CD1c-positive myeloid dendritic cell (primary cell): ENCODE results near the gene CDK17.
"Not testable (repeated sequence)": the region's sequence is repeated elsewhere in the genome, so short reads cannot be mapped to it uniquely, and the experiment has no call there.

Source experiments
- DNase-seq: peaks from one replicate; pipeline ENCODE4 v3.0.0-alpha.2; 2016; ENCODE audit errors: extremely low spot score

Gene CDK17

DNA sequence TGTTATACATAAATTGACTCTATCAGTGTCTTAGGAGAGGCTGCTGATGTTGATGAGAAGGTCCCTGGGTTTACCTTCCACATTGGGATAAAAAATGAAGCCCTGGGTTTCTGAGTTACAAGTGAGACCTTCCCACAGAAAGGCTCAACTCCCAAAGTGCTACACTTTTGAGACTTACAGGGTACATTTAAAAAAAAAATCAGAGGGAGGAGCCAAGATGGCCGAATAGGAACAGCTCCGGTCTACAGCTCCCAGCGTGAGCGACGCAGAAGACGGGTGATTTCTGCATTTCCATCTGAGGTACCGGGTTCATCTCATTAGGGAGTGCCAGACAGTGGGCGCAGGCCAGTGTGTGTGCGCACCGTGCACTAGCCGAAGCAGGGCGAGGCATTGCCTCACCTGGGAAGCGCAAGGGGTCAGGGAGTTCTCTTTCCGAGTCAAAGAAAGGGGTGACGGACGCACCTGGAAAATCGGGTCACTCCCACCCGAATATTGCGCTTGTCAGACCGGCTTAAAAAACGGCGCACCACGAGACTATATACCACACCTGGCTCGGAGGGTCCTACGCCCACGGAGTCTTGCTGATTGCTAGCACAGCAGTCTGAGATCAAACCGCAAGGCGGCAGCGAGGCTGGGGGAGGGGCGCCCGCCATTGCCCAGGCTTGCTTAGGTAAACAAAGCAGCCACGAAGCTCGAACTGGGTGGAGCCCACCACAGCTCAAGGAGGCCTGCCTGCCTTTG lies 84.3 kb downstream of the CDK17 start:
- DNase-seq = not testable (repeated sequence)

DNA sequence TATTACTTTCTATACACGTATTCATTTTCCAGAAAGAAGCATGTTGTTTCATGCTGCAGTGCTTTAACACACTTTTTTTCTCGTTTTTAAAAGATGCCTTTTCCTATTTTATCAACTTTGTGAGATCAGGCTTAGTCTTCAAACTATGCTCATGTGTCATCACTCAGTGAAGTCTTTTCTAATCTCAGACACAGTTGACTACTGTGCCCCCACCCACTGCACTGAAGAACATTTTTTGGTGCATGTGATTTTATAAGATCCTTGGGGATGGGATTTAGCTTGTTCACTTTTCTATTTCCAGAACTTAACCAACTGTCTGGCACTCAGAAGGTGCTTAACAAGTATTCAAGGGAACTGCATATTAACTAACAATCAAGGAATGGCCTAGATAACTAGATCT lies 85.5 kb downstream of the CDK17 start:
- no peak for DNase-seq

DNA sequence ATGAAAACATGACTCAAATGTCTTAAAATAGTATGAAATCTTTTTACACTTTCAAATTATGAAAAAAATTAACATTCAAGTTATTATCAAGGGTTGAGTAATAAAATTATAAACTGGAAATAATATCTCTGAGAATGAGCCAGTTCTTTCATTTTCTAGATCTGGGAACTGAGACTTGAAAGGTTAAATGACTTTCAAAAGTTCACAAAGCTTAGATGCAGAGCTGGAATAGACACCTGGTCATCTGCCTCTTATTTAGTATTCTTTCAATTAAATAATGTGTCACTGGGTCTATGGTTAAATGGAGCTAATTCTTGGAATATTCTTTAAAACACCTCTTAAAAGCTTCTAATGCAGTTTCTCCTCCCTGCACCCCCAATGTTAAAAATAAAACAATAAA lies 86.6 kb downstream of the CDK17 start:
- DNase-seq = no peak

- DNase-seq = no peak
These were observed 89.0 kb downstream of the CDK17 start for GRCh38 chr12:96311191-96311590.

DNA sequence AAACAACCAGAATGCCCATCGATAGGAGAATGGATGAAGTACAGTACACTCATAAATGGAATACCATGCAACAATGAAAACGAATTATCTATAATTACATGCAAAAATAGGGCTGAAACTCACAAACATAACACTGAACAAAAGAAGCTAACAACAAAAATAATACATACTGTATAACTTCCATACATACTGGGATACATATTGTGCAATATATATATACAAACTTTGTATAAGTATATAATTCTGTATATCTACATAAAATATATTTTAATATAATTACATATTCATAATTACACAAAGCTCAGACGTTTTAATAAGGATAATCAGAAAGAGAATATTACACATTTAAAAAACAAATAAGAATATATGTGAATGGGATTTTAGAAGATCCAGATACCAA lies 90.2 kb downstream of the CDK17 start:
- no peak for DNase-seq

GRCh38 chr12:96308881-96309280 lies 91.4 kb downstream of the CDK17 start:
- no peak for DNase-seq

DNA sequence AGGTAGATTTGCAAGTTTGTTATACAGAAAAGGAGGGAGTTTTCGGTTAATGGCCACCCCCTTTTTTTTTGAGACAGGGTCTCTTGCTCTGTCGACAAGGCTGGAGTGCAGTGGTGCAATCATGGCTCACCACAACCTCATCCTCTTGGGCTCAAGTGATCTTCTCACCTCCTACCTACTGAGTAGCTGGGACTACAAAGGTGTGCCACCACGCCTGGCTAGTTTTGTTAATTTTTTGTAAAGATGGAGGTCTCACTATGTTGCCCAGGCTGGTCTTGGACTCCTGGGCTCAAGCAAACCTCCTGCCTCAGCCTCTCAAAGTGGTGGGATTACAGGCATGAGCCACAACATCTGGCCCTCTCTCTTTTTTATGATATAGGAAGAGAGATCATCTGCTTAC lies 94.6 kb downstream of the CDK17 start:
- DNase-seq = no peak

DNA sequence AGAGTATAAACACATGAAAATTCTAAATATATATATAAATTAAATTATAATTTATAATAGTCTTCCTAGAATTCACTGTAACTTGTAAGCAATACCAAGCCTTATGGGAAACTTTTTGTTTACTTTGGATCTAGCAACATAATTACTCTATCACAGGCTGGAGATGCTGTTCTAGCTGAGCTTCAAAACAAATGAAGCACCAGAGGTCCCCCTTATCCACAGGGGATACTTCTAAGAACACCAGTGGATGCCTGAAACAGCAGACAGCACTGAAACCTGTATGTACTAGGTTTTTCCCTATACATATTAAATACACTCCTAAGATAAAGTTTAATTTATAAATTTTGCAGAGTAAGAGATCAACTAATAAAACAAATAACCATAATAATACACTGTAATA lies 96.6 kb downstream of the CDK17 start:
- DNase-seq = no peak

GRCh38 chr12:96302687-96303310 lies 97.4 kb downstream of the CDK17 start:
- no peak for DNase-seq

DNA sequence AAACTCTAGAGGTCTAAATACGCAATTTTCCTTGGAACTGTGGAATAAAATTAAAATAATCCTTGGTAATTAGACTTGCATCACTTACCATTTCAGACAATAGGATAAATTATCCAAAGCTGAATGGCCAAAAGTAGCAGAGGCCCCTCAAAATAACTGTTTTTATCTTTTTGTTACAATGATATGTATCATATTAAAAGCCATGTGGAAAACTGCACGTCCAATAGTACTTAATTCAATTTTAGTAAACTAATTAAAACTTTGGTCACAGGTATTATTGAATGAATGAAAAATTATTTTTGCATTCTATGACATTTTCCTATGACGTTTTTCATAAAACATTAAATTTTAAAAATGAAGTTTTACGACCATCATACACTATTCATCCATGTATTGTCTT lies 98.5 kb downstream of the CDK17 start:
- DNase-seq = no peak

- no peak for DNase-seq
These were observed 100.2 kb downstream of the CDK17 start for GRCh38 chr12:96300064-96300463.

DNA sequence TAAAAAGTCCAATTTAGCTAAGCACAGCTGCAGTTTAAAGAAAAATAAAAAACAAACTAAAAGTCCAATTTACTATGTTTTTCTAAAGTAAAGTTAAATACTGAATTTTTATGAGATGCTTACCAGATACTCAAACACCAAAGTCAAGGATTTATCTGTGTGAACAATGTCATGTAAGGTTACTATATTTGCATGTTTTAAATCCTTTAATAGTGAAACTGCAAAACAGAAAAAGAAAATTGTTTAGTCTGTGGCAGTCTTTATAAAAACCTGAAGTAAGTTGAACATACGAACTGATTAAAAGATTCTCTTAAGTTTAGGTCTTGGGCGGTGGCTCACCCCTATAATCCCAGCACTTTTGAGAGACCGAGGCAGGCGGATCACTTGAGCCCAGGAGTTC lies 102.7 kb downstream of the CDK17 start:
- DNase-seq = no peak

GRCh38 chr12:96295532-96296160 lies 104.6 kb downstream of the CDK17 start:
- no peak for DNase-seq

DNA sequence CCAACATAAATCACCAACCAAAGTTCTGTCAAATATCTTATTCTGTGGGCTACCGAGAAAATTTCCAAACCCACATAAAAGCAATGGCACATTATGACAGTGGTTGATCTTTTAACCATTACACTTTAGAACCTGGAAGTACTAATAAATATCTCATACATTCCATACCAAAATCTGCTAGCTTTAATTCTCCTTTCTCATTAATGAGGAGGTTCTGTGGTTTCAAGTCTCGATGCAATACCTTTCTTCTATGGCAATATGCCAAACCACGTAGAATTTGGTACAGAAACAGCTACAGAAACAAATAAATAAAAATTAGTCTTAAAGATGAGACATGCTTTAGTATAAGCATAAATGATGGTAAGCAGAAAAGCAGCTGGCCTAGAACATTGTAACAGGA lies 105.4 kb downstream of the CDK17 start:
- no peak for DNase-seq

DNA sequence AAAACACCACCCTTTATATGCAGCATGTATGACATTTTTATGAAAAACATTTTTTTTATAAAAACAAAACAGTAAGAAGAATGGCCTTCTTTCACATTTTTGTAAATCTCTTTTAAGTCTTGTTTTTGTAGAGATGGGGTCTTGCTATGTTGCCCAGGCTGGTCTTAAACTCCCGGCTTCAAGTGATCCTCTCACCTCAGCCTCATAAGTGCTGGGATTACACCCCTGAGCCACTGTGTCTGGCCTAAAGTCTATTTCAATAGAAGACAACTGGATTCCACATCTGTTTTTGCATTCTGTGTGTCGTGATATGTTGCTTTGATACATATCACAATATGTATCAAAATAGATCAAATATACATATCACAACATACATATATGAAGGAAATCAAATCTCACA lies 107.1 kb downstream of the CDK17 start:
- no peak for DNase-seq

DNA sequence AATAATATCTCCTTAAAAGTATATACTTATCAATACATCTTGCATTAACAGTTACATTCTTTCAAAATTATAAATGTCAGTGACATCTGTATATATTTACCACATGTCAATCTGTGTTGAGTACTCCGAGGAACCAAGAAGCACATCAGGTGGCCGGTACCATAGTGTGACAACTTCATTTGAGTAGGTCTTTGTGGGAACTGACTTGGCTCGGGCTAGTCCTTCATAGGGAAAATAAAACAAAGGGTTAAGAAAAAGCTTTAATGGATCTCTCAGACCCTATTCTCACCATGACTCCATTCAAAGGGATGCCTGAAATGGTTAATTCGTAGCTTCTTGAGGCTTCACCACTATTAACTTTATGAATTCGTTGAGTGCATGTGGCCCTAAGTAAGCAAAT lies 111.2 kb downstream of the CDK17 start:
- no peak for DNase-seq

DNA sequence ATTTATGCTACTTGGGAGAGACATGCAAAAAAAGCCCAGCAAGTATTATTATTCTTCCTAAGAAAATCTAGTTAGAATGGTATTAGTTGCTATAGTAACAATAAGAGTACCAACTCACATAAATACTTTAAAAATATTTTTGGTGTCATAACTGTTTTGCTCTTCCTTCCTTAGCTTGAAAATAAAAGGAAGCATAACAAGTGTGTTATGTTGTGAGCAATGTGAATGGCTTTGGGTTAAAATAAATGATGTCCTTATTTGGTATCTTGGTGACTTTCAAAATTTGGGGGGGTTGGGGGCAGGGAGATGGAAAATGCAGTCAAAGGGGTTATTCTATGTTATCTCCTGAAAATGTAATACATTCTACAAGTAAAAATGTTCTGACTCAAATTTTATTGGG lies 115.1 kb downstream of the CDK17 start:
- DNase-seq = no peak

DNA sequence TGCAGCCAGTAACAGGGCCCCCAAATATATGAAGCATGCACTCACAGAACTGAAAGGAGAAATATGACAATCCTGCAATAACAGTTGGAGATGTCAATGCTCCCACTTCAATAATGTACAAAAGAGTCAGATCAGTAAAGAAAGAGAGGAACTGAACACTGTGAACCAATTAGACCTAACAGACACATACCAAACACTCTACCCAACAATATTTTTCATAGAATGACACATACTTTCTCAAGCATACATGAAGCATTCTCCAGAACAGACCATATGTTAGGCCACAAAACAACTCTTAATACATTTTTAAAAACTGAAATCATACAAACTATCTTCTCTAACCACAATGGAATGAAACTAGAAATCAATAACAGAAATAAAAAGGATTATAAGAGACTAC lies 125.9 kb downstream of the CDK17 start:
- no peak for DNase-seq

GRCh38 chr12:96271469-96272199 lies 128.6 kb downstream of the CDK17 start:
- no peak for DNase-seq

- DNase-seq = no peak
These were observed 134.0 kb downstream of the CDK17 start for GRCh38 chr12:96266238-96266637.

- DNase-seq = no peak
These were observed 134.4 kb downstream of the CDK17 start for GRCh38 chr12:96265836-96266235.

- DNase-seq = no peak
These were observed 134.8 kb downstream of the CDK17 start for GRCh38 chr12:96265400-96265799.

- no peak for DNase-seq
These were observed 136.8 kb downstream of the CDK17 start for GRCh38 chr12:96263449-96263902.
